ENCODE results near the gene ZNF662. TPM values are rescaled to one million over a fixed set of nuclear protein-coding genes. Genes with fewer than 3 reads are reported as not detected.
A peak's percentile ranks its signal among the peaks of the same experiment; 100 is the strongest.

The ZNF662 gene
- total and polyA plus RNA-seq, 3 donors from 2014 or later = 11.2 to 23.5 (median 19.2) TPM

DNA sequence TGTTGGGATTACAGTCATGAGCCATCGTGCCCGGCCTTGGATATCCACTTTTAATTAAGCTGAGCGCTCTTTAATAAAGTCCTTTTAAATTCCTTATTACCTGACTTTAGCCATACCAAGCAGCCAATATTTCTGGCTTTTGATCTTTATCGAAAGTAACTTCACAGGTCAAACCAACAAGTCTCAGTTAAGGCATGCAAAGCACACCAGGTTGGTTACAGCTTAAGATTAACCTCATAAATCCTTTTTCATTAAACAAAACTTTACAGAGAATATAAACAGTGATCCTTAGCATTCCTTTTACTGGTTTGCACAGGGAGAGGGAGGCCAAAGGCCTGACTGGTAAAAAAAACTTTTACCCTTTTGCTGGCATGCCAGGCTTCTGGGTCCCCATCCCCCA lies 17.7 kb downstream of the ZNF662 start:
- Histone ChIP-seq H3K4me1 (no peaks in the 10 kb centered on the region), H3K27me3 (no peaks in the 10 kb centered on the region), H3K36me3 (ENCODE audit: low read depth, missing control alignments) (no peaks in the 10 kb centered on the region), H3K9me3 (no peaks in the 10 kb centered on the region), H3K4me3 (no peak overlapping the region), H3K27ac (no peak overlapping the region)
- intact Hi-C loops (cut with DNase I; ENCODE audit: low total_unique reads) = no loop called here
- WGBS, 2 donors = 97 to 98% methylated on average over 4 of the region's 4 CpGs
- DNase-seq = no peak
- no peak for TF ChIP-seq POLR2A (IDR thresholded peaks at IDR 0.05)
- TF ChIP-seq, protein P1, sequence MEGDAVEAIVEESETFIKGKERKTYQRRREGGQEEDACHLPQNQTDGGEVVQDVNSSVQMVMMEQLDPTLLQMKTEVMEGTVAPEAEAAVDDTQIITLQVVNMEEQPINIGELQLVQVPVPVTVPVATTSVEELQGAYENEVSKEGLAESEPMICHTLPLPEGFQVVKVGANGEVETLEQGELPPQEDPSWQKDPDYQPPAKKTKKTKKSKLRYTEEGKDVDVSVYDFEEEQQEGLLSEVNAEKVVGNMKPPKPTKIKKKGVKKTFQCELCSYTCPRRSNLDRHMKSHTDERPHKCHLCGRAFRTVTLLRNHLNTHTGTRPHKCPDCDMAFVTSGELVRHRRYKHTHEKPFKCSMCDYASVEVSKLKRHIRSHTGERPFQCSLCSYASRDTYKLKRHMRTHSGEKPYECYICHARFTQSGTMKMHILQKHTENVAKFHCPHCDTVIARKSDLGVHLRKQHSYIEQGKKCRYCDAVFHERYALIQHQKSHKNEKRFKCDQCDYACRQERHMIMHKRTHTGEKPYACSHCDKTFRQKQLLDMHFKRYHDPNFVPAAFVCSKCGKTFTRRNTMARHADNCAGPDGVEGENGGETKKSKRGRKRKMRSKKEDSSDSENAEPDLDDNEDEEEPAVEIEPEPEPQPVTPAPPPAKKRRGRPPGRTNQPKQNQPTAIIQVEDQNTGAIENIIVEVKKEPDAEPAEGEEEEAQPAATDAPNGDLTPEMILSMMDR (IDR thresholded peaks at IDR 0.05) = no peak

DNA sequence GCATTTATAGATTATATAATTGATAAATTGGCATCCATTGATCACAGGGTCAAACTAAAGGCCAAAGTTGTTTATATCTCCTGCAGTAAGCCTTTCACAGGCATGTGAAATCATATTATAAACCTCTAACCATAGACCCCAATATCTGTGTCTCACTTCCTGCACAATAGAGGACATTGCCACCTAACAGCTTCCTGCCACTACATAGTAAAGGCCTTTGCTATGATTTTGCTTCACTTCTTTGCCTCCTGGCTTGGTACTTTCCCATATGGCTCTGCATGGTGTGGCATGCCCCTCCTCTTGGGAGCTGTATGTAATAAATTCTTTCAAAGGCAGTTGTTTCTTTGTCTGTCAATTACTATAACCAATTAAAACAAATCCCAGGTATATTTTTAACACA lies 20.4 kb downstream of the ZNF662 start:
- Histone ChIP-seq H3K27me3 (no peaks in the 10 kb centered on the region), H3K36me3 (ENCODE audit: low read depth, missing control alignments) (no peaks in the 10 kb centered on the region), H3K27ac (no peak overlapping the region), H3K9me3 (no peaks in the 10 kb centered on the region), H3K4me1 (no peaks in the 10 kb centered on the region), H3K4me3 (no peak overlapping the region)
- no peak for TF ChIP-seq POLR2A (IDR thresholded peaks at IDR 0.05)
- TF ChIP-seq, protein P1 (IDR thresholded peaks at IDR 0.05) = no peak
- intact Hi-C loops (cut with DNase I; ENCODE audit: low total_unique reads) = no loop called here
- no peak for DNase-seq

DNA sequence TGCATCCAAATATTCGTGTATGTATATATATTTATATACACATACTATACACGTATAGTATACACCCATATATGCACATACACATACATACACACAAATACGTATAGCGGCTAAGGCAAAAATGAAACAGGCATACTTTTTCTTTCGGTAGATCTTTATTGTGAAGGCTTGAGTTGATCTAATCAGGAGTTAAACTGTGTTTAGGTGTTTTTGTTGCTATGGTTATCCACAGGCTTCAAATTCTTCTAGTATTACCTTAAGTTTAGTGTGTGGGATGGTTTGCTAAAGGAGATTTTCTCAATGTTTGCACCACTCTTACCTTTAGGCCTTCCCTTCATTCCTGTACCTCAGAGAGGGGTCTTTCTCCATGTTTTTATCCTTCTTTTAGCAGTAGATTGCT lies 28.2 kb downstream of the ZNF662 start:
- no peaks in the 10 kb centered on the region for H3K36me3 ChIP-seq (ENCODE audit: low read depth, missing control alignments)
- H3K9me3 ChIP-seq = no peaks in the 10 kb centered on the region
- 93% methylated on average over 5 of the region's 5 CpGs for WGBS, 2 donors
- H3K4me1 ChIP-seq = no peaks in the 10 kb centered on the region
- no peak for DNase-seq
- intact Hi-C loops (cut with DNase I; ENCODE audit: low total_unique reads) = no loop called here
- no peak overlapping the region for H3K27ac ChIP-seq
- TF ChIP-seq, protein P1 (IDR thresholded peaks at IDR 0.05) = no peak
- TF ChIP-seq POLR2A (IDR thresholded peaks at IDR 0.05) = no peak
- H3K27me3 ChIP-seq = no peaks in the 10 kb centered on the region
- no peak overlapping the region for H3K4me3 ChIP-seq

DNA sequence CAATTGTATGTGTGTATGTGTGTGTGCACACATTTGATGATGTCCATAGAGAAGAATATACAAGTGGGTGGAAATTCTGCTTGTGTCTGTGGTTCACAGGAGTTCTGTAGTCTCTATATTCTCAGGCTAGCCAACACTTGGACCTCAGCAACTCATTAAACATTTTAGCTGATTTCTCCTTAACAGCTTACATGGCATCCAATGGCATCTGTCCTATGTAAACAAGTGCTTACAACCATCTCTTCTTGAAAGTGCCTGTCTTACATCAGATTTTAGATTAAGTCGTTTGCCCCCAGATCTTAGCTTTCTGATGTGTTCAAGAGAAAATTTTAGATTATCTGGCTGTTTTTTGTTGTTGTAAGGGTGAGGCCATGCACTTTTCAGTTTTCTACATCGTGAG lies 29.0 kb downstream of the ZNF662 start:
- Histone ChIP-seq H3K27ac (no peak overlapping the region), H3K4me1 (no peaks in the 10 kb centered on the region), H3K27me3 (no peaks in the 10 kb centered on the region), H3K36me3 (ENCODE audit: low read depth, missing control alignments) (no peaks in the 10 kb centered on the region), H3K9me3 (no peaks in the 10 kb centered on the region), H3K4me3 (no peak overlapping the region)
- intact Hi-C loops (cut with DNase I; ENCODE audit: low total_unique reads) = no loop called here
- no peak for TF ChIP-seq POLR2A (IDR thresholded peaks at IDR 0.05)
- TF ChIP-seq, protein P1 (IDR thresholded peaks at IDR 0.05) = no peak
- no peak for DNase-seq
- WGBS, 2 donors = 47 to 55% methylated on average over 2 of the region's 2 CpGs

DNA sequence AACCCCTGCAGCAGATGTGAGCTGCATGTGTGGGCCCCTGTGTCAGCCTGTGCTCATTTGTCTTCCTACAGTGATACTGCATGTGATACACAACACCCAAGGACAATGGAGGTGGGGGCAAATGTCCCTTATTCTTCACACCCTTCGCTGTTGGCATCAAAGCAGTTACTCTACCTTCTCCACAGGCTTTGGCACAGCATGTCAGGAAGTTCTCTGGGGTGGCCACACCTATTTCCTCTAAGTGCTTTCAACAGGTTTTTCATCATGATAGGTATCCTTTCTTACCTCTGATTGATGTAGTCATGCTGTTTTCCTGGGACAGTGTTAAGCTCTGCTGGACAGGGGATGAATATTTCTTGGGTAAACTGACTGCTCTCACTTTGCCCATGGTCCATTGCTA lies 29.5 kb downstream of the ZNF662 start:
- Histone ChIP-seq H3K4me1 (no peaks in the 10 kb centered on the region), H3K36me3 (ENCODE audit: low read depth, missing control alignments) (no peaks in the 10 kb centered on the region), H3K4me3 (peak overlapping the region; percentile 49 to 69), H3K27ac (no peak overlapping the region), H3K27me3 (no peaks in the 10 kb centered on the region), H3K9me3 (no peaks in the 10 kb centered on the region)
- TF ChIP-seq POLR2A (IDR thresholded peaks at IDR 0.05) = no peak
- TF ChIP-seq, protein P1 (IDR thresholded peaks at IDR 0.05) = no peak
- 67 to 76% methylated on average over 1 of the region's 1 CpG for WGBS, 2 donors
- DNase-seq = no peak
- intact Hi-C loops (cut with DNase I; ENCODE audit: low total_unique reads) = no loop called here

Measured in testis (tissue), 3 donors.